HCT116 (cell line): ENCODE measurements around the gene APOBEC3B.
"Not testable (repeated sequence)": the region's sequence is repeated elsewhere in the genome, so short reads cannot be mapped to it uniquely, and the experiment has no call there.

Source experiments
- TF ChIP-seq, protein P1 (sequence below): IDR thresholded peaks from 2 replicates; pipeline ENCODE4 v1.6.1; 2011; ENCODE audit warnings: mild to moderate bottlenecking, low read length, moderate library complexity; ENCODE audit not compliant: insufficient replicate concordance; ENCODE audit errors: extremely low read depth
- TF ChIP-seq, protein P2 (sequence below), 3 experiments: fragments of 200-600 bp in 1 of 3; sonication (generic) in 1 of 3; IDR thresholded peaks in 2 of 3; conservative IDR thresholded peaks in 1 of 3; 2 replicates each; pipeline ENCODE4 v1.5.1; 2012 to 2017; ENCODE audit warnings: low read depth in 2 of 3, low read length in 2 of 3, antibody characterized with exemption in 1 of 3, borderline replicate concordance in 1 of 3, control low read depth in 1 of 3, mild to moderate bottlenecking in 1 of 3, mixed read lengths in 1 of 3, mixed run types in 1 of 3, moderate library complexity in 1 of 3; ENCODE audit not compliant: insufficient read depth in 1 of 3

DNA sequence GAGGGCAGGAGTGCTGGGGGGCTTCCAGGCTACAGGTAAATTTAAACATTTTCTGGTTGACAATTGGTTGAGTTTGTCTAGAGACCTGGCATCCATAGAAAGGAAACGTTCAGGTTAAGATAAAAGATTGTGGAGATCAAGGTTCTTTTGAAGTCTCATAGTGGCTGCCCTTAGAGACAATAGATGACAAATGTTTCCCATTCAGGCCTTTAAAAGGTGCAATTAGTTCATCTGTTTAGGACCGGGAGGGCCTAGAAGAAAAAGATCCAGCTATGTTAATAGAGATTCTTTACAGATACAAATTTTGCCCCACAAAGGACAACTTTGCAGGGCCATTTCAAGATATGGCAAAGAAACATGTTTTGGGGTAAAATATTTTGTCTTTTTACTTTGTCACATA lies 54.9 kb downstream of the APOBEC3B start:
- TF ChIP-seq, protein P1, sequence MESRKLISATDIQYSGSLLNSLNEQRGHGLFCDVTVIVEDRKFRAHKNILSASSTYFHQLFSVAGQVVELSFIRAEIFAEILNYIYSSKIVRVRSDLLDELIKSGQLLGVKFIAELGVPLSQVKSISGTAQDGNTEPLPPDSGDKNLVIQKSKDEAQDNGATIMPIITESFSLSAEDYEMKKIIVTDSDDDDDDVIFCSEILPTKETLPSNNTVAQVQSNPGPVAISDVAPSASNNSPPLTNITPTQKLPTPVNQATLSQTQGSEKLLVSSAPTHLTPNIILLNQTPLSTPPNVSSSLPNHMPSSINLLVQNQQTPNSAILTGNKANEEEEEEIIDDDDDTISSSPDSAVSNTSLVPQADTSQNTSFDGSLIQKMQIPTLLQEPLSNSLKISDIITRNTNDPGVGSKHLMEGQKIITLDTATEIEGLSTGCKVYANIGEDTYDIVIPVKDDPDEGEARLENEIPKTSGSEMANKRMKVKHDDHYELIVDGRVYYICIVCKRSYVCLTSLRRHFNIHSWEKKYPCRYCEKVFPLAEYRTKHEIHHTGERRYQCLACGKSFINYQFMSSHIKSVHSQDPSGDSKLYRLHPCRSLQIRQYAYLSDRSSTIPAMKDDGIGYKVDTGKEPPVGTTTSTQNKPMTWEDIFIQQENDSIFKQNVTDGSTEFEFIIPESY = not testable (repeated sequence)
- TF ChIP-seq, protein P2, sequence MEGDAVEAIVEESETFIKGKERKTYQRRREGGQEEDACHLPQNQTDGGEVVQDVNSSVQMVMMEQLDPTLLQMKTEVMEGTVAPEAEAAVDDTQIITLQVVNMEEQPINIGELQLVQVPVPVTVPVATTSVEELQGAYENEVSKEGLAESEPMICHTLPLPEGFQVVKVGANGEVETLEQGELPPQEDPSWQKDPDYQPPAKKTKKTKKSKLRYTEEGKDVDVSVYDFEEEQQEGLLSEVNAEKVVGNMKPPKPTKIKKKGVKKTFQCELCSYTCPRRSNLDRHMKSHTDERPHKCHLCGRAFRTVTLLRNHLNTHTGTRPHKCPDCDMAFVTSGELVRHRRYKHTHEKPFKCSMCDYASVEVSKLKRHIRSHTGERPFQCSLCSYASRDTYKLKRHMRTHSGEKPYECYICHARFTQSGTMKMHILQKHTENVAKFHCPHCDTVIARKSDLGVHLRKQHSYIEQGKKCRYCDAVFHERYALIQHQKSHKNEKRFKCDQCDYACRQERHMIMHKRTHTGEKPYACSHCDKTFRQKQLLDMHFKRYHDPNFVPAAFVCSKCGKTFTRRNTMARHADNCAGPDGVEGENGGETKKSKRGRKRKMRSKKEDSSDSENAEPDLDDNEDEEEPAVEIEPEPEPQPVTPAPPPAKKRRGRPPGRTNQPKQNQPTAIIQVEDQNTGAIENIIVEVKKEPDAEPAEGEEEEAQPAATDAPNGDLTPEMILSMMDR (IDR thresholded peaks at IDR 0.05 in 2 of 3, conservative IDR thresholded peaks at IDR 0.05 in 1 of 3; ENCODE audit: borderline replicate concordance in 1 of 3, insufficient read depth in 1 of 3, low read depth in 2 of 3, low read length in 2 of 3) = not testable (repeated sequence)
